CD14-positive monocyte (primary cell): ENCODE data around the gene SEMA3D. TPM values are rescaled to one million over a fixed set of nuclear protein-coding genes. Genes with fewer than 3 reads are reported as not detected.

Source experiments
- DNase-seq, 3 donors: peaks; one replicate each; pipeline ENCODE4 v3.0.0-alpha.2; 2011 to 2022
- H2AFZ ChIP-seq: 2 replicates; pipeline ENCODE4 v1.6.0; 2012; ENCODE audit warnings: mild to moderate bottlenecking, low read depth, low read length, inconsistent platforms; ENCODE audit not compliant: insufficient read depth, poor library complexity, severe bottlenecking
- H3K27ac ChIP-seq, 2 donors: 1 replicate in 1 of 2; 2 replicates in 1 of 2; pipeline ENCODE4 v1.5.1; 2012 to 2013; ENCODE audit warnings: low read length in 2 of 2, control low read depth in 1 of 2, inconsistent platforms in 1 of 2, low read depth in 1 of 2, mild to moderate bottlenecking in 1 of 2
- H3K27me3 ChIP-seq, 2 donors: one replicate each; pipeline versions ENCODE4 v1.6.0 to v1.6.1; 2011 to 2013; ENCODE audit warnings: low read length in 2 of 2; ENCODE audit not compliant: control insufficient read depth in 2 of 2, insufficient read depth in 2 of 2
- H3K36me3 ChIP-seq, 2 donors: replicated peaks in 1 of 2; 1 replicate in 1 of 2; 2 replicates in 1 of 2; pipeline versions ENCODE4 v1.5.1 to v1.6.1; 2012 to 2013; ENCODE audit warnings: low read length in 2 of 2, control low read depth in 1 of 2, inconsistent platforms in 1 of 2, mild to moderate bottlenecking in 1 of 2; ENCODE audit not compliant: insufficient read depth in 2 of 2, control insufficient read depth in 1 of 2
- H3K4me1 ChIP-seq, 2 donors: 1 replicate in 1 of 2; 2 replicates in 1 of 2; pipeline versions ENCODE4 v1.5.1 to v1.6.1; 2012 to 2013; ENCODE audit warnings: low read length in 2 of 2, control low read depth in 1 of 2, inconsistent platforms in 1 of 2, mild to moderate bottlenecking in 1 of 2, moderate library complexity in 1 of 2; ENCODE audit not compliant: insufficient read depth in 2 of 2, control insufficient read depth in 1 of 2
- H3K4me2 ChIP-seq: replicated peaks from 2 replicates; pipeline ENCODE3; 2012; ENCODE audit warnings: low read length, moderate library complexity, mild to moderate bottlenecking; ENCODE audit not compliant: poor library complexity, severe bottlenecking; ENCODE audit errors: extremely low read depth
- H3K4me3 ChIP-seq, 3 experiments: fragments of 200-600 bp in 1 of 3; sonication (generic) in 1 of 3; replicated peaks in 1 of 3; 1 replicate in 2 of 3; 2 replicates in 1 of 3; pipeline ENCODE4 v1.5.1; 2011 to 2013; ENCODE audit warnings: low read length in 3 of 3, mild to moderate bottlenecking in 3 of 3, control low read depth in 2 of 3, low read depth in 2 of 3, inconsistent platforms in 1 of 3, moderate library complexity in 1 of 3
- H3K79me2 ChIP-seq: 2 replicates; pipeline ENCODE4 v1.6.0; 2012; ENCODE audit warnings: mild to moderate bottlenecking, control low read depth, inconsistent platforms, low read length, moderate library complexity; ENCODE audit not compliant: insufficient read depth
- H3K9ac ChIP-seq: 2 replicates; pipeline ENCODE4 v1.6.0; 2017; ENCODE audit warnings: low read length, mild to moderate bottlenecking; ENCODE audit not compliant: insufficient read depth, poor library complexity, severe bottlenecking
- H3K9me3 ChIP-seq, 2 donors: replicated peaks in 1 of 2; 1 replicate in 1 of 2; 2 replicates in 1 of 2; pipeline versions ENCODE4 v1.5.1 to v1.6.1; 2012 to 2013; ENCODE audit warnings: low read length in 2 of 2, control low read depth in 1 of 2; ENCODE audit not compliant: control insufficient read depth in 1 of 2, insufficient read depth in 1 of 2
- H4K20me1 ChIP-seq: 2 replicates; pipeline ENCODE4 v1.6.0; 2012; ENCODE audit warnings: mild to moderate bottlenecking, low read length, control low read depth, moderate library complexity; ENCODE audit not compliant: insufficient read depth
- H3K27ac Mint-ChIP-seq, 7 donors: one replicate each; pipeline ENCODE4 v1.8.0; 2020; ENCODE audit warnings: mild to moderate bottlenecking in 7 of 7, mixed read lengths in 7 of 7, moderate library complexity in 6 of 7, inconsistent platforms in 2 of 7
- H3K27me3 Mint-ChIP-seq, 3 donors: one replicate each; pipeline ENCODE4 v1.8.0; 2021 to 2022; ENCODE audit warnings: low read depth in 3 of 3, mild to moderate bottlenecking in 3 of 3, mixed read lengths in 3 of 3, moderate library complexity in 3 of 3, inconsistent platforms in 1 of 3
- H3K36me3 Mint-ChIP-seq, 2 donors: one replicate each; pipeline ENCODE4 v1.8.0; 2020; ENCODE audit warnings: mixed read lengths in 2 of 2, inconsistent platforms in 1 of 2, mild to moderate bottlenecking in 1 of 2
- H3K4me1 Mint-ChIP-seq: one replicate; pipeline ENCODE4 v1.8.0; 2020; ENCODE audit warnings: mild to moderate bottlenecking, mixed read lengths
- H3K4me3 Mint-ChIP-seq, 2 donors: one replicate each; pipeline ENCODE4 v1.8.0; 2020; ENCODE audit warnings: mild to moderate bottlenecking in 2 of 2, mixed read lengths in 2 of 2, moderate library complexity in 1 of 2
- H3K9me3 Mint-ChIP-seq, 7 donors: one replicate each; pipeline ENCODE4 v1.8.0; 2020 to 2022; ENCODE audit warnings: mixed read lengths in 7 of 7, mild to moderate bottlenecking in 6 of 7, moderate library complexity in 6 of 7, inconsistent platforms in 2 of 7
- WGBS: methylation state at CpG from one replicate; pipeline ENCODE4 v1.1.5; 2013; ENCODE audit warnings: missing lambda C conversion rate; ENCODE audit not compliant: insufficient coverage; 5-methylcytosine and 5-hydroxymethylcytosine counted together
- intact Hi-C, 2 donors: fragments of 100-400 bp; cut with micrococcal nuclease; formaldehyde crosslinking; loops; one replicate each; pipeline versions ENCODE4 v1.15.0 to v1.15.1; 2023
- polyA plus RNA-seq, 3 donors: library from polyadenylated mRNA; depleted of rRNA in 1 of 3; unstranded in 2 of 3; stranded (reverse) in 1 of 3; fragments of 300-500 nt in 2 of 3; fragments of >200 nt in 1 of 3; fragmentation: Illumina TruSeq in 2 of 3; gene quantifications; 1 replicate in 2 of 3; 2 replicates in 1 of 3; pipeline ENCODE4 v1.2.3, GENCODE V29; 2012 to 2021
- TF ChIP-seq, protein P1 (sequence below): fragments of 200-600 bp; IDR thresholded peaks from one replicate; pipeline ENCODE4 v1.8.0; 2022; ENCODE audit warnings: antibody characterized with exemption, mild to moderate bottlenecking

Gene SEMA3D
- polyA plus RNA-seq, 3 donors: not detected

DNA sequence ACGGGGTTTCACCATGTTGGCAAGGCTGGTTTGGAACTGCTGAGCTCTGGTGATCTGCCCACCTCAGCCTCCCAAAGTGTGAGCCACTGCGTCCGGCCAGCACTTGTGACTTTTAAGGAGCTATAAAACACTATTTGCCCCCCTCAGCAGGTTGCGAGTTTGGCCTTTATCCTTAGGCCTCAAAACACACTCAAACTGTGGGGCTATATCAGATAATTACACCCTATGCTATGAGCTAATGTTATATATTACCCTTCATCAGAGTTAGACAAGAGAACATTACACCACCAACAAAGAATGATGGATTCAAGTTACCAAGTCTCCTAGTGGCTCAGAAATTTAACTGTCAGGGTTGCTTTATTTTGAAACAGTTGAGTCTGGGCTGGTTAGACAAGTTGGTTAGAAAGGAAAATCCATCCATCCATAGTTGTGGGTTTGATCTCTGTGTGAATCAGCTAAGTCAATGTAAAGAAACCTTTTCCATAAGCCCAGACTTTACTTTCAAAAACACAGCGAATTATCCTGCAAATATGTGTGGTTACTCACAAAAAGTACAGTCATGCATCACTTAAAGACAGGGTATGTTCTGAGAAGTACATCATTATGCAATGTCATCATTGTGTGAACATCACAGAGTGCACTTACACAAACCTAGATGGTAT is 115.8 kb downstream of the SEMA3D start:
- peaks cover 0 to 3% (median 0%) of the 10 kb centered on the region in 7 donors for H3K9me3 Mint-ChIP-seq
- DNase-seq: no peak
- no peaks in the 10 kb centered on the region for H3K27me3 Mint-ChIP-seq
- no peak overlapping the region for H3K27ac Mint-ChIP-seq
- no peaks in the 10 kb centered on the region for H3K36me3 ChIP-seq
- H3K36me3 Mint-ChIP-seq: no peaks in the 10 kb centered on the region
- H3K9ac ChIP-seq: no peak overlapping the region
- WGBS: 100% methylated on average over 2 of the region's 5 CpGs
- H4K20me1 ChIP-seq: no peaks in the 10 kb centered on the region
- H2AFZ ChIP-seq: no peak overlapping the region
- TF ChIP-seq, protein P1, sequence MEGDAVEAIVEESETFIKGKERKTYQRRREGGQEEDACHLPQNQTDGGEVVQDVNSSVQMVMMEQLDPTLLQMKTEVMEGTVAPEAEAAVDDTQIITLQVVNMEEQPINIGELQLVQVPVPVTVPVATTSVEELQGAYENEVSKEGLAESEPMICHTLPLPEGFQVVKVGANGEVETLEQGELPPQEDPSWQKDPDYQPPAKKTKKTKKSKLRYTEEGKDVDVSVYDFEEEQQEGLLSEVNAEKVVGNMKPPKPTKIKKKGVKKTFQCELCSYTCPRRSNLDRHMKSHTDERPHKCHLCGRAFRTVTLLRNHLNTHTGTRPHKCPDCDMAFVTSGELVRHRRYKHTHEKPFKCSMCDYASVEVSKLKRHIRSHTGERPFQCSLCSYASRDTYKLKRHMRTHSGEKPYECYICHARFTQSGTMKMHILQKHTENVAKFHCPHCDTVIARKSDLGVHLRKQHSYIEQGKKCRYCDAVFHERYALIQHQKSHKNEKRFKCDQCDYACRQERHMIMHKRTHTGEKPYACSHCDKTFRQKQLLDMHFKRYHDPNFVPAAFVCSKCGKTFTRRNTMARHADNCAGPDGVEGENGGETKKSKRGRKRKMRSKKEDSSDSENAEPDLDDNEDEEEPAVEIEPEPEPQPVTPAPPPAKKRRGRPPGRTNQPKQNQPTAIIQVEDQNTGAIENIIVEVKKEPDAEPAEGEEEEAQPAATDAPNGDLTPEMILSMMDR: no peak
- H3K27ac ChIP-seq: no peak overlapping the region
- intact Hi-C loops: no loop called here
- no peaks in the 10 kb centered on the region for H3K27me3 ChIP-seq
- H3K4me2 ChIP-seq: no peak overlapping the region
- H3K4me1 ChIP-seq: no peaks in the 10 kb centered on the region
- H3K9me3 ChIP-seq: no peaks in the 10 kb centered on the region
- no peak overlapping the region for H3K4me3 ChIP-seq
- no peak overlapping the region for H3K4me3 Mint-ChIP-seq
- H3K79me2 ChIP-seq: no peaks in the 10 kb centered on the region
- H3K4me1 Mint-ChIP-seq: no peaks in the 10 kb centered on the region

DNA sequence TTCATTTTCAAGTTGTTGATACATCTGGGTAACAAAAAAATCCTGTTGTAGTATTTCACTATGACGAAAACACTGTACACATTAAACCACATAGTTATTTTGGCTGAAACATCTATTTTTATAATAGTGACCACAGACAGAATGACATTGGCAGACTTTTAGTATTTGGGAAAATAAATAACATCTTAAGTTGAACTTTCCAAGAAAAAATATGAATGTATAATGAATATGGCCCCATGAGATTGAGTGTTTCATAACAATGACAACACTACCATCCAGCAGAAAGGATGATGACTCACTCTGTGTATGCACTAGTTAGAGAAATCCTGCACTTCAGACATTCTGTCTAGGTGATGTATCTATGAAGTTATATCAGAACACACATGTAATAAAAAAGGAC is 118.1 kb downstream of the SEMA3D start:
- no peaks in the 10 kb centered on the region for H3K9me3 ChIP-seq
- H3K36me3 Mint-ChIP-seq: no peaks in the 10 kb centered on the region
- TF ChIP-seq, protein P1: no peak
- no peak overlapping the region for H3K27ac ChIP-seq
- no peaks in the 10 kb centered on the region for H3K4me1 Mint-ChIP-seq
- no peak overlapping the region for H2AFZ ChIP-seq
- WGBS: no CpG with 5 or more reads among the region's 1 CpG
- DNase-seq: no peak
- H3K27me3 Mint-ChIP-seq: no peaks in the 10 kb centered on the region
- intact Hi-C loops: no loop called here
- no peak overlapping the region for H3K4me2 ChIP-seq
- H3K4me3 ChIP-seq: no peak overlapping the region
- no peaks in the 10 kb centered on the region for H3K79me2 ChIP-seq
- H4K20me1 ChIP-seq: no peaks in the 10 kb centered on the region
- peaks cover 0 to 3% (median 0%) of the 10 kb centered on the region in 7 donors for H3K9me3 Mint-ChIP-seq
- no peaks in the 10 kb centered on the region for H3K4me1 ChIP-seq
- no peak overlapping the region for H3K9ac ChIP-seq
- H3K4me3 Mint-ChIP-seq: no peak overlapping the region
- H3K36me3 ChIP-seq: no peaks in the 10 kb centered on the region
- no peak overlapping the region for H3K27ac Mint-ChIP-seq
- H3K27me3 ChIP-seq: no peaks in the 10 kb centered on the region
